ENCODE measurements around the gene UBFD1.

- TF ChIP-seq CTCF (IDR thresholded peaks at IDR 0.05) (no peak), POLR2A (IDR thresholded peaks at IDR 0.05) (no peak)
Measured at GRCh38 chr16:23607726-23608125, 50.2 kb downstream of the UBFD1 start.
